NCI-H510A (cell line): ENCODE data around the gene SDHA.
"Not testable (repeated sequence)": the region's sequence is repeated elsewhere in the genome, so short reads cannot be mapped to it uniquely, and the experiment has no call there.

Experiments
- DNase-seq: peaks from one replicate; lab custom pipeline; 2025; lab: John Stamatoyannopoulos, UW

SDHA gene

GRCh38 chr5:300691-301435 is 82.7 kb downstream of the SDHA start:
- DNase-seq, result not testable (repeated sequence)

DNA sequence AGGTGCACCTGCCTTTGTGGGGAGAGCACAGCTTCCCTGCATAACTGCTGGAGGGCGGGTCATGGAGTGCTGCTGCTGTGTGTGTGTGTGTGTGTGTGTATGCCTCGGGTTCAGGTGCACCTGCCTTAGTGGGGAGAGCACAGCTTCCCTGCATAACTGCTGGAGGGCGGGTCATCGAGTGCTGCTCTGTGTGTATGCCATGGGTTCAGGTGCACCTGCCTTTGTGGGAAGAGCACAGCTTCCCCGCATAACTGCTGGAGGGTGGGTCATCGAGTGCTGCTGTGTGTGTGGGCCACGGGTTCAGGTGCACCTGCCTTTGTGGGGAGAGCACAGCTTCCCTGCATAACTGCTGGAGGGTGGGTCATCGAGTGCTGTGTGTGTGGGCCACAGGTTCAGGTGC is 84.3 kb downstream of the SDHA start:
- peak; percentile 95 for DNase-seq

GRCh38 chr5:302966-303365 is 84.8 kb downstream of the SDHA start:
- no peak for DNase-seq

GRCh38 chr5:303741-304140 is 85.6 kb downstream of the SDHA start:
- not testable (repeated sequence) for DNase-seq

- DNase-seq, result peak; percentile 70
These were observed 86.9 kb downstream of the SDHA start for GRCh38 chr5:305050-305449.

DNA sequence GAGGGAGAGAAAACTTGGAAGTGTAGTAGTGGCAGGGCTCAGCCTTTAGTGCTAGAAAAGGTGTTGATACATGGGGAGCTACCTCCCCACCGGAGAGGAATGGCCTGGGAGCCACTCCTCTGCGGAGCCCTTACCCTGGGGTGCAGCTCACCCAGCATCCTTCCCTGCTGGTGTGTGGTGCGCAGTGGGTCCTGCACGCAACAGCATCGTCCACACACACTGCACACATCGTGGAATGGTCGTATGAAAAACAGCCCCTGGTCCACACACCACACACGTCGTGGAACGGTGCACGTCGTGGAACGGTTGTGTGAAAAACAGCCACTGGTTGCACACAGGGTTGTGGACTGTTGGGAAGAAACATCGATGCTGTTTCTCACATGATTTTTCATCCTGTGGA is 87.3 kb downstream of the SDHA start:
- DNase-seq, result no peak

DNA sequence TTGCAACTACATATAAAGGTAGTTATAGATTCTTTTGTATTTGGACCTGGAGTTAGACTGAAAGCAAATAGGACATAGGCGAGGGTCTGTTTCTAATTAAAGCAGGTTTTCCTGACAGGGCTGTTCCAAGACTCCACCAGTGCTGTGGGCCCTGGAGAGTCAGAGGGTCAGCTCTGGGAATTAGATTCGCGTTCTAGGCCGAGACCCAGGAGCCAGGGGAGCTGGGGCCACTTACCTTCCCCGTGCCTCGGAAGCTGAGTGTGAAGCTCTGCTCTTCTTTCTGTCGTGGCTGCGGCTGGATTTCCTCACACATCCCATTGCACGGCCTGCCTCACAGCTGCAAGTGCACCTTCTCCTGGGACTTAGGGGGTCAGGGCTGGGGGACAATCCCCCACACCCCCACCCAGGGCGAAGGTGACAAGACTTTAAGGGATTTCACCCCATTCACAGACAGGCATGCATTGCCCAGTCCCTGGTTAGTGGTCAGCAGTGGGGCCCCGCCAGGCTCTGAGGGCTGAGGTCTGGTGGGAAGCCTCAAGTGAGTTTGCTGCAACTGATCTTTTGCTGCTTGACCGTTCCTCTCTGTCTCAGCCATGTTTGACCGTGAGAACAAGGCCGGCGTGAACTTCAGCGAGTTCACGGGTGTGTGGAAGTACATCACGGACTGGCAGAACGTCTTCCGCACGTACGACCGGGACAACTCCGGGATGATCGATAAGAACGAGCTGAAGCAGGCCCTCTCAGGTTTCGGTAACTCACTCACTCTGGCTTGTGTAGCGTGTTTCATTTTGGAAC is 88.1 kb downstream of the SDHA start:
- DNase-seq, result no peak
